Ascending aorta (tissue), 2 donors: ENCODE results near the gene YPEL3. TPM values are rescaled to one million over a fixed set of nuclear protein-coding genes. Genes with fewer than 3 reads are reported as not detected.
A peak's percentile ranks its signal among the peaks of the same experiment; 100 is the strongest.

Experiments used
- DNase-seq, 2 donors: peaks; one replicate each; pipeline ENCODE4 v3.0.0-alpha.2; 2019; ENCODE audit warnings: low spot score in 2 of 2
- H3K27ac ChIP-seq, 2 donors: fragments of 200-600 bp; sonication (generic); one replicate each; pipeline ENCODE4 v1.5.1; 2016 to 2017; ENCODE audit warnings: mild to moderate bottlenecking in 1 of 2
- H3K27me3 ChIP-seq: fragments of 200-600 bp; sonication (generic); one replicate; pipeline ENCODE4 v1.5.1; 2017
- H3K36me3 ChIP-seq, 2 donors: fragments of 200-600 bp; sonication (generic); one replicate each; pipeline ENCODE4 v1.5.1; 2016
- H3K4me1 ChIP-seq, 2 donors: fragments of 200-600 bp; sonication (generic); one replicate each; pipeline ENCODE4 v1.5.1; 2016 to 2017; ENCODE audit warnings: mild to moderate bottlenecking in 1 of 2
- H3K4me3 ChIP-seq, 2 donors: fragments of 200-600 bp; sonication (generic); one replicate each; pipeline ENCODE4 v1.5.1; 2016 to 2017; ENCODE audit warnings: mild to moderate bottlenecking in 1 of 2
- H3K9me3 ChIP-seq, 2 donors: fragments of 200-600 bp; sonication (generic); one replicate each; pipeline ENCODE4 v1.5.1; 2016
- CTCF ChIP-seq, 3 experiments: fragments of 200-600 bp in 2 of 3; fragments of 450-650 bp in 1 of 3; sonication (generic) in 2 of 3; IDR thresholded peaks; one replicate each; pipeline ENCODE4 v1.5.1; 2016 to 2019; ENCODE audit warnings: antibody characterized with exemption in 3 of 3, mild to moderate bottlenecking in 1 of 3, moderate library complexity in 1 of 3
- intact Hi-C: fragments of 100-400 bp; cut with DNase I; formaldehyde crosslinking; loops from one replicate; pipeline ENCODE4 v1.15.1; 2023
- total RNA-seq: library from RNA; depleted of rRNA; stranded (reverse); fragments of >200 nt; gene quantifications from one replicate; pipeline ENCODE4 v1.1.0, GENCODE V29; 2016

The YPEL3 gene
- total RNA-seq, 1 donor from 2014 or later, result 98.6 TPM

DNA sequence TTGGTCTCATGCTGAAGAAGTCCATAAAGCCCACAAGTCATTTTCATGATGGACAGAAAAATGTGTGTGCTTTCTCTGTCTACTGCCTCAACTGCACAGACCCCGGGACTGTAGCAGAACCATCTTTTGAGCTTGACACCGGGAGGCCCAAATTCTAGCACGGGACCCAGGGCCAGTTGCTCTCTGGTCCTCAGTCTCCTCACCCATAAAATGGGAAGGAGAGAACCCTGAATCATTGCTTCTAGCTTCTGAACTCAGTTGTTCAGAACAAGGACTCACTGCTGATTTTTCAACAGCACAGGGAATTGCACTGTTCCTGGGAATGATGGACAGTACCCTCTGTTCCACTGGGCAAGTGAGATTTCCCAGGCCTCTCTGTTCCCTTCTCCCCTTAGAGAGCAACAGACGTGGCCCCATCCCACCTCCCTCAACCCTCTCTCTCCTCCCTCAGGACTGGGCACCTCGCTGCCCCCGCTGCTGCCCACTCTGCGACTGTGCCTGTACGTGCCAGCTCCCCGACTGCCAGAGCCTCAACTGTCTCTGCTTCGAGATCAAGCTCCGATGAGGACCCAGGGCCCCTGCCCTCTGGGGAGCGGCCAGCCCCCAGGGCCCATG lies 32.6 kb downstream of the YPEL3 start:
- Histone ChIP-seq H3K27ac (peak overlapping the region; percentile 97 to 99), H3K9me3 (no peaks in the 10 kb centered on the region), H3K27me3 (no peaks in the 10 kb centered on the region), H3K4me1 (peaks cover 16 to 31% of the 10 kb centered on the region in 2 donors), H3K36me3 (peaks cover 12 to 14% of the 10 kb centered on the region in 2 donors), H3K4me3 (peak overlapping the region; percentile 66 to 92)
- intact Hi-C loops, result loop anchor here (10.0 kb wide), 1 partner anchor 591 kb away; the partner anchor contains the start of genes FBRS and PRR14
- DNase-seq, result no peak
- TF ChIP-seq CTCF (IDR thresholded peaks at IDR 0.05), result no peak

GRCh38 chr16:30060836-30061554 lies 35.0 kb downstream of the YPEL3 start:
- Histone ChIP-seq H3K9me3 (no peaks in the 10 kb centered on the region), H3K36me3 (no peaks in the 10 kb centered on the region), H3K4me3 (no peak overlapping the region), H3K27me3 (no peaks in the 10 kb centered on the region), H3K4me1 (peaks cover 4 to 13% of the 10 kb centered on the region in 2 donors), H3K27ac (peak overlapping the region in 1 of 2 donors; percentile 25)
- TF ChIP-seq CTCF (IDR thresholded peaks at IDR 0.05), result no peak
- intact Hi-C loops, result loop anchor here (10.0 kb wide), 1 partner anchor 594 kb away; the partner anchor contains the start of genes FBRS and PRR14
- no peak for DNase-seq

DNA sequence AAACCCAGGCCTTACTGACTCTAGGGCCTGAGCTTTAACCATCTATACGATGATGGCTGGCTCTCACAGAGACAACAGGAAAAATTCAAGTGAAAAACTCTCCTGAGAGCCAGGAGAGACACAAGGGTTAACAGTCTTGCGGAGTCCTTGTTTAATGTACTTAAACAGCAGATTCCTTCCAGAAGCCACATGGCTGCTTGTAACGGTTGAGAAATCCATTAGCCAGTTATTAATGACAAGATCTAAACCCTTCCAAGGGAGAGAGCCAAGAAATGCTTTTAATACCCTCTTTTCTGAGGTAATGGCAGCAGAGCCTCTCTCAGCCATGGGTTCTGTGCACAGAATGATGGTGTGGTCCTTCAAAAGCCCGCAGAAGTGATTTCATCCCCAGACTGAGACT lies 35.7 kb downstream of the YPEL3 start:
- intact Hi-C loops, result loop anchor here (10.0 kb wide), 1 partner anchor 594 kb away; the partner anchor contains the start of genes FBRS and PRR14
- Histone ChIP-seq H3K27me3 (no peaks in the 10 kb centered on the region), H3K4me3 (no peak overlapping the region), H3K36me3 (no peaks in the 10 kb centered on the region), H3K4me1 (peaks cover 4 to 13% of the 10 kb centered on the region in 2 donors), H3K9me3 (no peaks in the 10 kb centered on the region), H3K27ac (no peak overlapping the region)
- TF ChIP-seq CTCF (IDR thresholded peaks at IDR 0.05), result no peak
- no peak for DNase-seq

- peak in 2 of 3 experiments; percentile 7 to 8 for TF ChIP-seq CTCF (IDR thresholded peaks at IDR 0.05)
- no peaks in the 10 kb centered on the region for H3K36me3 ChIP-seq
- intact Hi-C loops, result loop anchor here (5.0 kb wide), 3 partner anchors 37 to 67 kb away; partner anchors contain the start of genes HIRIP3, INO80E, MAPK3 and TBX6
Observed at GRCh38 chr16:30054959-30055553, 41.0 kb downstream of the YPEL3 start.

DNA sequence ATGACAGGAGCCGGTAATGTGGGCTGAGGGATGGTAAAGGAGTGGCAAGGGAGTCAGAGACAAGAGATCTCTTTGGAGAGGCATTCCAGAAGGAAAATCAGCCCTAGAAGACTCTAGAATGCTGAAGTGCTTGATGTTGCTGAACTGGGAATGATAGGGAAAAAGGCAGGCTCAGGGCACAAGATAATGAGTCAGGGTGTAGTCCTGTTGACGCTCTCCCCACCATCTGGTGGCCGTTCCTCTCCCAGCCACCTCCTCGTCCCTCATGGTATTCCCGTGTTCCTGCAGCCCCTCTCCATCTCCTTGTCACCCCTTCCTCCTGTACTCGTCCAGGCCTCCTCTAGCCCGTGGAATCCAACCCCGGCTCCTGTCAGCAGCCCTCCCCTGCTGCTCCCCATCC lies 41.6 kb downstream of the YPEL3 start:
- intact Hi-C loops, result loop anchor here (5.0 kb wide), 3 partner anchors 38 to 68 kb away; partner anchors contain the start of genes HIRIP3, INO80E, MAPK3 and TBX6
- TF ChIP-seq CTCF (IDR thresholded peaks at IDR 0.05), result no peak
- Histone ChIP-seq H3K4me3 (peak overlapping the region in 1 of 2 donors; percentile 79), H3K27me3 (no peaks in the 10 kb centered on the region), H3K9me3 (no peaks in the 10 kb centered on the region), H3K27ac (no peak overlapping the region), H3K4me1 (peaks cover 0 to 12% of the 10 kb centered on the region in 2 donors), H3K36me3 (no peaks in the 10 kb centered on the region)
- no peak for DNase-seq

More at GRCh38 chr16:30054959-30055553, 41.0 kb downstream of the YPEL3 start:
- Histone ChIP-seq H3K27ac (no peak overlapping the region), H3K4me3 (no peak overlapping the region), H3K9me3 (no peaks in the 10 kb centered on the region), H3K4me1 (peaks cover 0 to 12% of the 10 kb centered on the region in 2 donors), H3K27me3 (no peaks in the 10 kb centered on the region)
- DNase-seq, result no peak
